Trophoblast cell (in vitro differentiated cells and primary cell): ENCODE data around the gene DNAJB14.
A peak's percentile ranks its signal among the peaks of the same experiment; 100 is the strongest.
"Not testable (repeated sequence)": the region's sequence is repeated elsewhere in the genome, so short reads cannot be mapped to it uniquely, and the experiment has no call there.

ENCODE experiments used
- DNase-seq, 2 donors: peaks; one replicate each; pipeline ENCODE4 v3.0.0-alpha.2; 2016
- H2AFZ ChIP-seq: 2 replicates; pipeline ENCODE4 v1.6.1; 2013; ENCODE audit warnings: low read length, moderate library complexity, mild to moderate bottlenecking; ENCODE audit not compliant: insufficient read depth, poor library complexity
- H2AK5ac ChIP-seq: 2 replicates; pipeline ENCODE4 v1.6.1; 2013; ENCODE audit warnings: mild to moderate bottlenecking, low read length
- H2BK120ac ChIP-seq: 2 replicates; pipeline ENCODE4 v1.6.1; 2013; ENCODE audit warnings: low read length, mild to moderate bottlenecking, moderate library complexity; ENCODE audit not compliant: insufficient read depth, poor library complexity
- H2BK12ac ChIP-seq: 2 replicates; pipeline ENCODE4 v1.6.1; 2013; ENCODE audit warnings: mild to moderate bottlenecking, low read length, moderate library complexity
- H2BK5ac ChIP-seq: 2 replicates; pipeline ENCODE4 v1.6.1; 2013; ENCODE audit warnings: low read length, low read depth, moderate library complexity, mild to moderate bottlenecking; ENCODE audit not compliant: poor library complexity
- H3K14ac ChIP-seq: 2 replicates; pipeline ENCODE4 v1.6.1; 2013; ENCODE audit warnings: mild to moderate bottlenecking, low read length
- H3K18ac ChIP-seq: 2 replicates; pipeline ENCODE4 v1.6.1; 2013; ENCODE audit warnings: mild to moderate bottlenecking, low read length
- H3K23ac ChIP-seq: 2 replicates; pipeline ENCODE4 v1.6.1; 2013; ENCODE audit warnings: low read length
- H3K27ac ChIP-seq: 2 replicates; pipeline ENCODE4 v1.5.1; 2013; ENCODE audit warnings: low read depth, mild to moderate bottlenecking, inconsistent platforms, low read length, moderate library complexity
- H3K27me3 ChIP-seq: 2 replicates; pipeline ENCODE4 v1.6.1; 2013; ENCODE audit warnings: inconsistent platforms, mild to moderate bottlenecking, low read length, moderate library complexity; ENCODE audit not compliant: insufficient read depth
- H3K36me3 ChIP-seq, 2 experiments: 1 replicate in 1 of 2; 2 replicates in 1 of 2; pipeline ENCODE4 v1.6.1; 2013; ENCODE audit warnings: low read length in 2 of 2, mild to moderate bottlenecking in 2 of 2, moderate library complexity in 1 of 2; ENCODE audit not compliant: insufficient read depth in 2 of 2, control insufficient read depth in 1 of 2
- H3K4ac ChIP-seq: 2 replicates; pipeline ENCODE4 v1.6.1; 2013; ENCODE audit warnings: low read depth, mild to moderate bottlenecking, low read length, moderate library complexity
- H3K4me1 ChIP-seq, 2 experiments: 1 replicate in 1 of 2; 2 replicates in 1 of 2; pipeline ENCODE4 v1.6.1; 2013; ENCODE audit warnings: low read length in 2 of 2, mild to moderate bottlenecking in 2 of 2, moderate library complexity in 1 of 2; ENCODE audit not compliant: insufficient read depth in 2 of 2, control insufficient read depth in 1 of 2
- H3K4me2 ChIP-seq: 2 replicates; pipeline ENCODE4 v1.6.1; 2013; ENCODE audit warnings: inconsistent platforms, mild to moderate bottlenecking, low read length, moderate library complexity
- H3K4me3 ChIP-seq: 2 replicates; pipeline ENCODE4 v1.5.1; 2013; ENCODE audit warnings: mild to moderate bottlenecking, low read depth, low read length, inconsistent platforms
- H3K79me1 ChIP-seq: one replicate; pipeline ENCODE4 v1.6.1; 2013; ENCODE audit warnings: low read length
- H3K79me2 ChIP-seq: 2 replicates; pipeline ENCODE4 v1.6.1; 2013; ENCODE audit warnings: low read length, mild to moderate bottlenecking; ENCODE audit not compliant: control insufficient read depth, insufficient read depth, poor library complexity
- H3K9ac ChIP-seq: 2 replicates; pipeline ENCODE4 v1.6.1; 2013; ENCODE audit warnings: mild to moderate bottlenecking, low read length
- H3K9me3 ChIP-seq: 2 replicates; pipeline ENCODE4 v1.6.1; 2013; ENCODE audit warnings: low read depth, mild to moderate bottlenecking, control low read depth, inconsistent platforms, low read length; ENCODE audit not compliant: insufficient read depth
- H4K12ac ChIP-seq: 2 replicates; pipeline ENCODE4 v1.6.1; 2013; ENCODE audit warnings: low read depth, mild to moderate bottlenecking, low read length, moderate library complexity
- H4K8ac ChIP-seq: 2 replicates; pipeline ENCODE4 v1.6.1; 2013; ENCODE audit warnings: low read depth, mild to moderate bottlenecking, low read length, moderate library complexity
- H4K91ac ChIP-seq: one replicate; pipeline ENCODE4 v1.6.1; 2013; ENCODE audit warnings: low read depth, mild to moderate bottlenecking, low read length, moderate library complexity
- WGBS: extraction: QIAGEN DNeasy Blood & Tissue Kit; methylation state at CpG from one replicate; pipeline ENCODE4 v1.1.7; 2013; ENCODE audit warnings: missing lambda C conversion rate; ENCODE audit not compliant: insufficient read length, insufficient coverage; ENCODE audit errors: extremely low coverage; 5-methylcytosine and 5-hydroxymethylcytosine counted together

Gene DNAJB14

GRCh38 chr4:99960648-99961047, 14.2 kb upstream of the DNAJB14 start:
- H2AK5ac ChIP-seq = no peak overlapping the region
- H2AFZ ChIP-seq = no peak overlapping the region
- no peak overlapping the region for H2BK120ac ChIP-seq
- WGBS = no CpG with 5 or more reads among the region's 2 CpGs
- H3K4ac ChIP-seq = no peak overlapping the region
- H3K4me1 ChIP-seq = no peaks in the 10 kb centered on the region
- no peak overlapping the region for H3K4me3 ChIP-seq
- no peaks in the 10 kb centered on the region for H3K27me3 ChIP-seq
- peak in 1 of 2 donors; percentile 51 for DNase-seq
- H3K79me1 ChIP-seq = no peaks in the 10 kb centered on the region
- no peak overlapping the region for H3K14ac ChIP-seq
- no peak overlapping the region for H2BK5ac ChIP-seq
- no peak overlapping the region for H2BK12ac ChIP-seq
- H3K27ac ChIP-seq = no peak overlapping the region
- no peaks in the 10 kb centered on the region for H3K9me3 ChIP-seq
- no peak overlapping the region for H4K8ac ChIP-seq
- H3K4me2 ChIP-seq = no peak overlapping the region
- H3K9ac ChIP-seq = no peak overlapping the region
- H4K12ac ChIP-seq = no peak overlapping the region
- no peaks in the 10 kb centered on the region for H3K36me3 ChIP-seq
- no peaks in the 10 kb centered on the region for H3K79me2 ChIP-seq
- H3K23ac ChIP-seq = no peak overlapping the region
- no peak overlapping the region for H3K18ac ChIP-seq
- H4K91ac ChIP-seq = no peak overlapping the region

GRCh38 chr4:99958207-99958606, 11.8 kb upstream of the DNAJB14 start:
- H3K4ac ChIP-seq, H3K27ac ChIP-seq, H3K9ac ChIP-seq, H2BK5ac ChIP-seq, H3K9me3 ChIP-seq, H4K8ac ChIP-seq, H4K91ac ChIP-seq, H3K4me2 ChIP-seq, H2BK120ac ChIP-seq, H2AK5ac ChIP-seq, H3K79me2 ChIP-seq, DNase-seq, H3K4me3 ChIP-seq, H3K18ac ChIP-seq, H3K27me3 ChIP-seq, H3K36me3 ChIP-seq, H3K14ac ChIP-seq, H4K12ac ChIP-seq, H2BK12ac ChIP-seq, H3K4me1 ChIP-seq, H2AFZ ChIP-seq, H3K23ac ChIP-seq, H3K79me1 ChIP-seq: not testable (repeated sequence)
- no CpG with 5 or more reads among the region's 3 CpGs for WGBS

GRCh38 chr4:99950913-99951254, 4.5 kb upstream of the DNAJB14 start:
- peaks cover 21% of the 10 kb centered on the region for H3K79me1 ChIP-seq
- DNase-seq = no peak
- peak overlapping the region; percentile 81 for H2AFZ ChIP-seq
- H3K79me2 ChIP-seq = peaks cover 23% of the 10 kb centered on the region
- H3K9ac ChIP-seq = peak overlapping the region; percentile 57
- peak overlapping the region; percentile 45 for H3K18ac ChIP-seq
- no peaks in the 10 kb centered on the region for H3K9me3 ChIP-seq
- H4K91ac ChIP-seq = peak overlapping the region; percentile 59
- H3K36me3 ChIP-seq = peaks cover 0 to 2% of the 10 kb centered on the region in 2 experiments
- no CpG with 5 or more reads among the region's 8 CpGs for WGBS
- H3K14ac ChIP-seq = peak overlapping the region; percentile 66
- H3K23ac ChIP-seq = no peak overlapping the region
- peak overlapping the region; percentile 84 for H3K4me3 ChIP-seq
- peak overlapping the region; percentile 54 for H2BK5ac ChIP-seq
- no peak overlapping the region for H3K4ac ChIP-seq
- peak overlapping the region; percentile 80 for H4K8ac ChIP-seq
- peaks cover 0 to 3% of the 10 kb centered on the region in 2 experiments for H3K4me1 ChIP-seq
- no peaks in the 10 kb centered on the region for H3K27me3 ChIP-seq
- peak overlapping the region; percentile 84 for H3K4me2 ChIP-seq
- H4K12ac ChIP-seq = peak overlapping the region; percentile 47
- H3K27ac ChIP-seq = peak overlapping the region; percentile 83
- peak overlapping the region; percentile 47 for H2BK120ac ChIP-seq
- no peak overlapping the region for H2AK5ac ChIP-seq
- peak overlapping the region; percentile 42 for H2BK12ac ChIP-seq

- Histone ChIP-seq H4K91ac (peak within 1 kb of the TSS; percentile 84), H3K4me3 (peak within 1 kb of the TSS; percentile 99), H2AFZ (peak within 1 kb of the TSS; percentile 81), H2BK5ac (peak within 1 kb of the TSS; percentile 79), H3K9me3 (no peaks in the 10 kb centered on the region), H3K79me2 (peaks cover 23% of the 10 kb centered on the region), H3K4me1 (peaks cover 0 to 3% of the 10 kb centered on the region in 2 experiments), H3K4ac (peak within 1 kb of the TSS; percentile 99), H3K79me1 (peaks cover 21% of the 10 kb centered on the region), H4K12ac (peak within 1 kb of the TSS; percentile 84), H3K27ac (peak within 1 kb of the TSS; percentile 89), H2BK120ac (peak within 1 kb of the TSS; percentile 67), H3K23ac (peak within 1 kb of the TSS; percentile 98), H3K4me2 (peak within 1 kb of the TSS; percentile 84), H2AK5ac (peak within 1 kb of the TSS; percentile 85), H3K14ac (peak within 1 kb of the TSS; percentile 87), H3K18ac (peak within 1 kb of the TSS; percentile 92), H3K9ac (peak within 1 kb of the TSS; percentile 100), H3K27me3 (no peaks in the 10 kb centered on the region), H3K36me3 (peaks cover 0 to 2% of the 10 kb centered on the region in 2 experiments), H4K8ac (peak within 1 kb of the TSS; percentile 84), H2BK12ac (peak within 1 kb of the TSS; percentile 42)
- no CpG with 5 or more reads among the region's 76 CpGs for WGBS
- DNase-seq = peak; percentile 99 to 100
Observed at GRCh38 chr4:99949999-99950912, 3.8 kb upstream of the DNAJB14 start, which contains the start of gene H2AZ1. H2AZ1 (minus strand) TSS chr4:99950275; CDS start chr4:99950170, 105 bp downstream.
